IPS-15b (cell line): ENCODE data around the gene MRPL34.

Experiments used
- H3K27me3 ChIP-seq: one replicate; pipeline ENCODE4 v1.6.1; 2013; ENCODE audit warnings: low read length; ENCODE audit not compliant: control insufficient read depth, insufficient read depth
- H3K36me3 ChIP-seq: one replicate; pipeline ENCODE4 v1.6.1; 2013; ENCODE audit warnings: low read length; ENCODE audit not compliant: control insufficient read depth, insufficient read depth
- H3K4me1 ChIP-seq: one replicate; pipeline ENCODE4 v1.6.1; 2013; ENCODE audit warnings: mild to moderate bottlenecking, low read length; ENCODE audit not compliant: control insufficient read depth, insufficient read depth
- H3K4me3 ChIP-seq: one replicate; pipeline ENCODE4 v1.5.1; 2013; ENCODE audit warnings: low read depth, low read length
- H3K9ac ChIP-seq: one replicate; pipeline ENCODE4 v1.6.1; 2013; ENCODE audit warnings: low read depth, mild to moderate bottlenecking, low read length
- H3K9me3 ChIP-seq: one replicate; pipeline ENCODE4 v1.6.1; 2013; ENCODE audit warnings: mild to moderate bottlenecking, low read length; ENCODE audit not compliant: control insufficient read depth, insufficient read depth

MRPL34 gene

DNA sequence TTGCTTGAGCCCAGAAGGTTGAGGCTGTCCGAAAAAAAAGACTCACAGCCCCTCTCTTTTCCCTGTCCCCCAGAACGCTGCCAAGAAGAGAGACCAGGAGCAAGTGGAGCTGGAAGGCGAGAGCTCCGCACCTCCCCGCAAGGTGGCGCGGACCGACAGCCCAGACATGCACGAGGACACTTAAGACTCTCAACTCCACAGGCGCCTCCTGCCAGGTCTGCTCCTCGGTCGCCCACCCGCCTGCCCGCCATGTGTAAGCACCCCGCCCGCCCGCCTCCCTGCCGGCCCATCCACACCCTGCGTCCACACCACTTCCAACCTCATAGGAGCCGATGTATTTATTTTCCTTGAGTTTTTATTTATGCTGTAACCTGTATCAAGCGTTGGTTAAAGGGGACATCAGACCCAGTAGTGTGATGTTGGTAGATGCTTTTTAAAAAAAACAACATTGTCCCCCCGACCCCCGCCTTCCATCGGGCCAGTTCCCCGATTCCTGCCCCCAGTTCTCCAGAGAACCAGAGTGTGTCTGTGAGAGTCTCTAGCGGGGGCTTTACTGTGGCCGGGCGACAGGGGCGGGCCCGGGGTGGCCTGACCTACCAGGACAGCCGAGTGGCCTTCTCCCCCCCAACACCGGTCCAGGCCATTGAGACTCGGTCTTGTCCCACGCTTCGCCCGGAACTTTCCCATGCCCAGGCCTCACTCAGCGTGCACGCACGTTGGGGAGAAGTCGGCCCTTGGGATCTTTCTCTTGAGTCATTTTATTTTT lies 14.0 kb downstream of the MRPL34 start:
- H3K4me1 ChIP-seq = no peaks in the 10 kb centered on the region
- no peak overlapping the region for H3K9ac ChIP-seq
- peaks cover 38% of the 10 kb centered on the region for H3K36me3 ChIP-seq
- H3K4me3 ChIP-seq = no peak overlapping the region
- no peaks in the 10 kb centered on the region for H3K9me3 ChIP-seq
- no peaks in the 10 kb centered on the region for H3K27me3 ChIP-seq

DNA sequence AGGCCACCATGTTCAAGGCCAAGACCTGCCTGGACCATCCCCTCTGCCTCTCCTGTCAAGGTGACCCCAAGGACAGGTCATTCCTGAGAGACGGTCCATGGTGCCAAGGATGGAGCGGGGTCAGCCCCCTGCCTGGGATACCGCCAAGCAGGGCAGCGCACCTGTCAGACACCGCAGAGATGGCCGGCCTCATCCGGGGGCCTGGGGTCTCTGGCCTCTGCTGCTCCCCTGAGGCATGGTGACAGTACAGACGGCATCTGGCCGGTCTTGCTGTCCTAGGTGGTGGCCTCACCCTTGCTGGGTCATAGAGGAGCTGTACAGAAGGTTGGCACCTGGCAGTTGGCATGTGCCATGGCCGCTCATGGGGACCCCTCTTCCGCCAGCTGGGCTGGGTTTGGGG lies 14.8 kb downstream of the MRPL34 start:
- H3K36me3 ChIP-seq = peaks cover 41% of the 10 kb centered on the region
- no peak overlapping the region for H3K4me3 ChIP-seq
- no peak overlapping the region for H3K9ac ChIP-seq
- H3K4me1 ChIP-seq = no peaks in the 10 kb centered on the region
- no peaks in the 10 kb centered on the region for H3K27me3 ChIP-seq
- H3K9me3 ChIP-seq = no peaks in the 10 kb centered on the region

DNA sequence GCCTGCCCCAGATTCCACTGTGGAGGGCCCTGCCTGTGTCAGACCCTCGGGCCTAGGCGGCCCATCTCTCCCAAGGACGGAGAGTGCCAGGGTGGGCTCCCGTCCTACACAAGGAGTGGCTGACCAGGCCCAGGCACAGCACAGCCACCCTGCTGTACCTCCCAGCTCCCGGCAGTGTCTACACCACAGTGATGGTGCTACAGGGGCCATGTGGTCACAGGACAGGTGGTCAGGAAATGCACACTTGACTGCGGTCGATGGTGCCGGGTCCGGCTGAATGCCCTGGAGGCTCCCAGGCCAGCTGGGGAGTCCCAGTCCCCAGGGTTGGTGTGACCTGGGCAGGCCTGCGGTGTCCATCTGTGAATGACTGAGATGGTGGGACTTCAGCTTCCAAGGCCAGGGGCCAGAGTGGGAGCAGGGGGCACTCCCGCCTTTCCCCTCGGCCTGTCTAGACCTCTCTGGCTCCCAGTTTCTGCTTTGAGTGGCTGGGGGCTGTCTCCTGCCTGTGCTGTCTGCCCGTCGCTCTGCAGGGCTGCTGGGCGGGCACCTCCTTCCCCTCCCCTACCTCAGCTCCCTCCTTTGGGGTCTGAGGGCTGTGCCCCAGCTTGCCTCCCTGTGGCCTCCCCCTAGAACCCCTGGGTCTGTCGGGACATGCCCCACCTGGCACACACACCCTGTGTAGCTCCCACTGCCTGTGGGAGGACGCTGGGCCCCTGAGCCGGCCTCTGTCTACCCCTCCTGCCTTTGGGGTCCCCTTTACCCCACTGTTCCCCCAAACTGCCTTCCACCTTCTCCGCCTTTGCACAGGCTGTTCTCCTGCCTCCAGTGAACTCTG lies 16.2 kb downstream of the MRPL34 start:
- H3K27me3 ChIP-seq = no peaks in the 10 kb centered on the region
- no peaks in the 10 kb centered on the region for H3K9me3 ChIP-seq
- peaks cover 35% of the 10 kb centered on the region for H3K36me3 ChIP-seq
- H3K4me3 ChIP-seq = no peak overlapping the region
- H3K4me1 ChIP-seq = no peaks in the 10 kb centered on the region
- no peak overlapping the region for H3K9ac ChIP-seq

- H3K9ac ChIP-seq = no peak overlapping the region
- peaks cover 36% of the 10 kb centered on the region for H3K36me3 ChIP-seq
- H3K27me3 ChIP-seq = no peaks in the 10 kb centered on the region
- H3K4me3 ChIP-seq = no peak overlapping the region
- H3K4me1 ChIP-seq = no peaks in the 10 kb centered on the region
- no peaks in the 10 kb centered on the region for H3K9me3 ChIP-seq
Observed at GRCh38 chr19:17322854-17323253, 17.2 kb downstream of the MRPL34 start.

DNA sequence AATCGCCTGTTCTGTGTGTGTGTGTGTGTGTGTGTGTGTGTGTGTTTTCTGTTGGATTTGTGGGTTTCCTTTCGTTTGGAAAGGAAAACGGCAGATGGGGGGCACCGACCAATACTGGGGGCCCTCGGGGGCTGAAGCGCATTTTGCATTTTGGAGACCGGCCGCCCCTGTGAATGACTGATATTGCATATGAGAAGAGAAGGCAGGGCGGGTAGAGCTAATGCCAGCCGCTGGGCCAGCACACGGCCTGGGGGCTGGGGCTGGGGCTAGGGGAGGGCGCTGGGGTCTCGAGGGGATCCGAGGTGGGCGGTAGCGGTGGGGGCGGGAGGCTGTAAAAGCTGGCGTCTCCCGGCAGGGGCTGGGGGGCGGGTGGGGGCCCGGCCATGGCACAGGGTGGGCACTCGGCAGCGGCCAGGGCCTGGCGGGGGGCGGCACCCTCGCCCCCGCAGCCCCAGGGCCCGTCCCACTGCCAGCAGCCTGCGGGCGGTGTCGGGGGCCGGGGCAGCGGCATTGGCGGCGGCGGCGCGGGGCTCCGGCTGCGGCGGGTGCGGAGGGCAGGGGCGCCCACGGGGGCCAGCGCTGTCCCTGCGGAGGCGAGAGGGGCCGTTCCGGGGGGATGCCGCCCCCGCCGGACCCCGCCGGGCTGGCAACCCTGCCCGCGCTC lies 17.8 kb downstream of the MRPL34 start:
- Histone ChIP-seq H3K9me3 (no peaks in the 10 kb centered on the region), H3K36me3 (peaks cover 36% of the 10 kb centered on the region), H3K4me3 (no peak overlapping the region), H3K9ac (no peak overlapping the region), H3K27me3 (no peaks in the 10 kb centered on the region), H3K4me1 (no peaks in the 10 kb centered on the region)

DNA sequence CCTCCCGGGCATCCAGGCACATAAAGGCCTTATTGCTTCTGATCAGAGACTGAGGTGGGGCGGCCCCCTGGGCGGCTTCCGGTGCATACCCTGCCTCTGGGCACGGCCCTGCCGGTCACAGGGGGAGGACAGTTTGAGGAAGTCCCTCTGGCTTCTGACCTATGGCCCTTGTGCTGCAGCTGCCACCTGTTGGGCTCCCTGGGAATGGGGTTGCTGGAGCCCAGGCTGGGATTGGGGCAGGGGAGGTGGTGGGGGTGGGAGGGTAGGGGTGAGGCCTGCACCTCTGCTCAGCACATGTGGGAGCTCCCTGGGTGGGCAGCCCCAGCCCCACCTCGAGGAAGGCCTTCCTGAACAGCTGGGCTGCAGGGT lies 18.3 kb downstream of the MRPL34 start:
- Histone ChIP-seq H3K9me3 (no peaks in the 10 kb centered on the region), H3K9ac (no peak overlapping the region), H3K4me1 (no peaks in the 10 kb centered on the region), H3K27me3 (no peaks in the 10 kb centered on the region), H3K4me3 (no peak overlapping the region), H3K36me3 (peaks cover 33% of the 10 kb centered on the region)

DNA sequence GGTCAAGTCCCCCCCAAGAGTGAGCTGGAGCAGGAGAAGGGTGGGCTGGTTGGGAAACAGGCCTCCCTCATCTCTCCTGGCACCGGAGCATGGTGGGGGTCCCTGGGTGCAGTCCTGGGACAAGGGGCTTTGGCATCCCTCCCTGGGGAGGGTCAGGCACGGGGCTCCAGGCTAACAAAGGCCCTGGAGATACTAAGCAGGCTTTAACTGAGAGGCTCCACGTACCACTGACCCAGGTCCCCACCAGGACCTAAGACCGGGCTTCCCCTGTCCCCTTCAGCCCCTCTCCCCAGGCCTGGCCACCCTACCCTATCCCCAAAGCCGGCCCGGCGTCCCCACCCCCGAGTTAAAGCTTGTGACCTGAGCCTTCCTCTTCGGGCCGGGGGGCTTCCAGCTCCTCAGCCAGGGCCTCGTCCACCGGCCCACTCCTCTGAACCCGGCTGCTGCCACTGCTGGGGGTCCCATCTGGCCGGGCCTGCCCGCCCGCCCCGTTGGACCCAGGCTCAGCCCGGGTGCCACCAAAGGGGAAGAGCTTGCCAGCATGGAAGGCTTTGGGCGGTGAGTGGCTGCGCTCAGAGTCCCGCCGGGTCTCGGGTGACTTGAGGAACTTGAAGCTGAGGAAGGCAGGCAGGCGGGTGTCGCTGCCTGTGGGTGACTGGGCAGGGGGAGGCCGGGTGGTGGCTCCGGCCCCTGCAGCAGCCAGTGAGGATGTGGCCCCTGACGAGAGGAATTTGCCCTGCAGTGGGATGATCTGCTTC lies 18.9 kb downstream of the MRPL34 start:
- Histone ChIP-seq H3K9me3 (no peaks in the 10 kb centered on the region), H3K4me3 (no peak overlapping the region), H3K27me3 (peaks cover 3% of the 10 kb centered on the region), H3K36me3 (peaks cover 27% of the 10 kb centered on the region), H3K4me1 (no peaks in the 10 kb centered on the region), H3K9ac (no peak overlapping the region)

DNA sequence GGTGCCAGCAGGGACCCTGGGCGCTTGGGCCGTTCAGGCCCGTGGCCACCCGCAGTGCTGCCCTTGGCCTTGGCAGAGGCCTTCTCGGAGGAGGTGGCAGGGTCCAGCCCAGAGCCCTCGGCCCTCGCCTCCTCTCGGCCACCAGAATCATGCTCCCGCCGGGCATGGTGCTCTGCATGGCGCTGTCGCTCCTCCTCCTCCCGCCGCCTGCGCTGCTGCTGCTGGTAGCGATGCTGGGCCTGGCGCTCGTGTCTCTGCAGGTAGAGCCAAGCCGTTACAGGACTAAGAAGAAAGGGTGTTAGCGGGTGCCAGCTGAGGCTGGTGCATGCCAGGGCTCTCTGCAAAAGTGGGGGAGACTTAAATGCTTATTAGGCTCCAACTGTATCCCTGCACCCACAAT lies 19.5 kb downstream of the MRPL34 start:
- H3K4me3 ChIP-seq = no peak overlapping the region
- H3K9me3 ChIP-seq = no peaks in the 10 kb centered on the region
- H3K4me1 ChIP-seq = no peaks in the 10 kb centered on the region
- H3K27me3 ChIP-seq = peaks cover 9% of the 10 kb centered on the region
- H3K36me3 ChIP-seq = peaks cover 22% of the 10 kb centered on the region
- H3K9ac ChIP-seq = no peak overlapping the region

- H3K27me3 ChIP-seq = peaks cover 12% of the 10 kb centered on the region
- no peak overlapping the region for H3K4me3 ChIP-seq
- H3K36me3 ChIP-seq = peaks cover 15% of the 10 kb centered on the region
- H3K9me3 ChIP-seq = no peaks in the 10 kb centered on the region
- no peaks in the 10 kb centered on the region for H3K4me1 ChIP-seq
- no peak overlapping the region for H3K9ac ChIP-seq
Observed at GRCh38 chr19:17325881-17326594, 20.4 kb downstream of the MRPL34 start.

GRCh38 chr19:17326595-17326966 lies 20.9 kb downstream of the MRPL34 start:
- Histone ChIP-seq H3K4me3 (no peak overlapping the region), H3K36me3 (peaks cover 12% of the 10 kb centered on the region), H3K27me3 (peaks cover 12% of the 10 kb centered on the region), H3K9ac (no peak overlapping the region), H3K4me1 (no peaks in the 10 kb centered on the region), H3K9me3 (no peaks in the 10 kb centered on the region)
